Bronchial epithelial cell (primary cell): ENCODE data around the gene SPIRE1. TPM values are rescaled to one million over a fixed set of nuclear protein-coding genes. Genes with fewer than 3 reads are reported as not detected.

ENCODE experiments used
- DNase-seq: peaks from one replicate; pipeline ENCODE4 v3.0.0-alpha.2; 2010; ENCODE audit warnings: low read depth
- FAIRE-seq: peaks from 2 replicates; lab custom pipeline; 2011; peaks lifted over from hg19 to GRCh38; lab: Jason Lieb, UNC
- H3K27me3 ChIP-seq: 2 replicates; pipeline ENCODE4 v1.5.1; 2011; ENCODE audit warnings: low read length; ENCODE audit not compliant: control insufficient read depth, insufficient read depth
- H3K36me3 ChIP-seq: 2 replicates; pipeline ENCODE4 v1.5.1; 2011; ENCODE audit warnings: low read length; ENCODE audit not compliant: control insufficient read depth, insufficient read depth
- H3K4me3 ChIP-seq: 2 replicates; pipeline ENCODE4 v1.5.1; 2011; ENCODE audit warnings: mild to moderate bottlenecking, low read depth, low read length, control low read depth
- CTCF ChIP-seq: IDR thresholded peaks from 2 replicates; pipeline ENCODE4 v1.5.1; 2011; ENCODE audit warnings: mild to moderate bottlenecking, moderate library complexity, low read length, control low read depth, inconsistent platforms; ENCODE audit not compliant: insufficient read depth, severe bottlenecking
- total RNA-seq: library from RNA; depleted of rRNA; stranded (reverse); fragments of >200 nt; gene quantifications from 2 replicates; pipeline ENCODE4 v1.2.1, GENCODE V29; 2014

Gene SPIRE1
- total RNA-seq, 1 donor from 2014 or later, result 141 TPM

- no peak for DNase-seq
- H3K27me3 ChIP-seq, result no peaks in the 10 kb centered on the region
- TF ChIP-seq CTCF, result no peak
- H3K4me3 ChIP-seq, result no peak overlapping the region
- no peak for FAIRE-seq
- H3K36me3 ChIP-seq, result peaks cover 10% of the 10 kb centered on the region
These were observed 195.7 kb downstream of the SPIRE1 start for GRCh38 chr18:12462242-12462641.

GRCh38 chr18:12461326-12461725, 196.6 kb downstream of the SPIRE1 start:
- H3K27me3 ChIP-seq, result no peaks in the 10 kb centered on the region
- DNase-seq (no peak), FAIRE-seq (no peak)
- TF ChIP-seq CTCF, result no peak
- no peak overlapping the region for H3K4me3 ChIP-seq
- H3K36me3 ChIP-seq, result peaks cover 10% of the 10 kb centered on the region

DNA sequence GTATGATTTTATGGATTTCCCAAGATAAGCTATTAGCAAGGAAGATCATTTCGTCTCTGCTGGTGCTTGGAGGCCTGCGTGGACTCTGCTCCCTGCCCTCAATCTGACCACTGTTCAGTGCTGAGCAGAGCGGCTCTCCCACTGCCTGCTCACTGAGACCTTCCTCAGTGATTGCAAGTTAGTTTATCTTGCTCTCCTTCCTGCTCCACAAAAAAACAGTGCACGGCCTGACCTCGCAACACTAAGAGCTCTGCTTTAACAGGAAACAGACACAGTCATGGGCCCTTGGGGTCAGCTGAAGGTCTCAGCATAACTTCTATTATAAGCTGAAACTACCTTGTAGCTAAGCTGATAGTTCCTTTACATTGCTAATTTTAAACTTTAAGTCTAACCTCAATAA, 197.0 kb downstream of the SPIRE1 start:
- no peak for DNase-seq
- FAIRE-seq, result no peak
- Histone ChIP-seq H3K36me3 (peaks cover 10% of the 10 kb centered on the region), H3K27me3 (no peaks in the 10 kb centered on the region), H3K4me3 (no peak overlapping the region)
- no peak for TF ChIP-seq CTCF

DNA sequence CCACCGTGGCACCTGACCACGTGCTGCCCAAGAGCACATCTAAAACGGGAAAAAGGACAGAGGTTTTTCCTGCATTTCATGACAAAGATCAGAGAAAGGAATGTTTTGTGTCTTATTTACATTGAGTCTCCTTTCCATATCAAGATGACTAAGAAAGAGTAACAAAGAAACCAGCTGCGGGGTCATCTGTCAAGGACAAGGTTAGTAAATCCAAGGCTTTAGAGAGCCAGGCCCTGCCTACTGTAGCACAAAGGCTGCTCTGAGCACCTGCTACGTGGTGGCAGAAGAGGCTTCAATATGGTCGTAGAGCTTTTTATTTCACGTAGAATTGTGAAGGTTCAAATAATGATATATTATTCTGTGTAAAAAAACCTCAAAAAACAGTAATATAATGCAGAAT, 199.1 kb downstream of the SPIRE1 start:
- DNase-seq (no peak), FAIRE-seq (no peak)
- TF ChIP-seq CTCF, result no peak
- Histone ChIP-seq H3K4me3 (no peak overlapping the region), H3K36me3 (peaks cover 10% of the 10 kb centered on the region), H3K27me3 (no peaks in the 10 kb centered on the region)

- H3K36me3 ChIP-seq, result peaks cover 9% of the 10 kb centered on the region
- DNase-seq, result no peak
- no peaks in the 10 kb centered on the region for H3K27me3 ChIP-seq
- no peak for TF ChIP-seq CTCF
- H3K4me3 ChIP-seq, result no peak overlapping the region
- FAIRE-seq, result no peak
These were observed 201.5 kb downstream of the SPIRE1 start for GRCh38 chr18:12456441-12456840.

- DNase-seq (no peak), FAIRE-seq (no peak)
- TF ChIP-seq CTCF, result no peak
- H3K36me3 ChIP-seq, result peaks cover 7% of the 10 kb centered on the region
- no peak overlapping the region for H3K4me3 ChIP-seq
- no peaks in the 10 kb centered on the region for H3K27me3 ChIP-seq
These were observed 202.4 kb downstream of the SPIRE1 start for GRCh38 chr18:12455496-12455895.
